H1 (cell line): ENCODE results near the gene SMIM44. TPM values are rescaled to one million over a fixed set of nuclear protein-coding genes. Genes with fewer than 3 reads are reported as not detected.

Source experiments
- CTCF ChIP-seq, 3 experiments: IDR thresholded peaks; 1 replicate in 2 of 3; 2 replicates in 1 of 3; pipeline versions ENCODE4 v1.5.1 to v1.6.1; 2011; ENCODE audit warnings: low read length in 3 of 3, mild to moderate bottlenecking in 3 of 3, inconsistent platforms in 2 of 3, low read depth in 1 of 3, moderate library complexity in 1 of 3; ENCODE audit not compliant: insufficient read depth in 1 of 3; ENCODE audit errors: control extremely low read depth in 1 of 3
- EGR1 ChIP-seq: IDR thresholded peaks from 2 replicates; pipeline ENCODE4 v1.6.1; 2011; ENCODE audit warnings: low read depth, low read length, borderline replicate concordance
- polyA plus RNA-seq, 7 experiments: library from polyadenylated mRNA; depleted of rRNA in 3 of 7; stranded (reverse) in 5 of 7; unstranded in 2 of 7; fragments of >200 nt in 5 of 7; fragments of 200-250 nt in 2 of 7; gene quantifications; 1 replicate in 5 of 7; 2 replicates in 1 of 7; 4 replicates in 1 of 7; pipeline versions ENCODE4 v1.2.1 to v1.2.3, GENCODE V29; 2011 to 2013; ENCODE audit warnings: missing spikeins in 2 of 7, mixed read lengths in 2 of 7
- total RNA-seq: library from RNA; stranded (reverse); fragmentation: NEBNext Ultra II Directional; extraction: Animal tissue kit (Norgen Biotek cat#: 25700); gene quantifications from 2 replicates; pipeline ENCODE4 v1.2.1, GENCODE V29; 2021

The SMIM44 gene
- total and polyA plus RNA-seq, 2 of the 8 experiments (the other 6 are each of a cell fraction or from before 2014, with no cell fraction given): not detected

GRCh38 chr19:3504735-3505134, 21.5 kb upstream of the SMIM44 start (continued):
- TF ChIP-seq CTCF (IDR thresholded peaks at IDR 0.05; ENCODE audit: control extremely low read depth in 1 of 3, insufficient read depth in 1 of 3, low read depth in 1 of 3, low read length in 3 of 3) (no peak), EGR1 (no peak)
- TF ChIP-seq, all 59 proteins: peak for 0
